Astrocyte (in vitro differentiated cells and primary cell): ENCODE measurements around the gene MORN1. TPM values are rescaled to one million over a fixed set of nuclear protein-coding genes. Genes with fewer than 3 reads are reported as not detected.
A peak's percentile ranks its signal among the peaks of the same experiment; 100 is the strongest.
"Not testable (repeated sequence)": the region's sequence is repeated elsewhere in the genome, so short reads cannot be mapped to it uniquely, and the experiment has no call there.

Source experiments
- DNase-seq: peaks from one replicate; pipeline ENCODE4 v3.0.0-alpha.2; 2010; ENCODE audit warnings: low read depth
- FAIRE-seq: peaks from 2 replicates; lab custom pipeline; 2011; peaks lifted over from hg19 to GRCh38; lab: Jason Lieb, UNC
- H2AFZ ChIP-seq: 2 replicates; pipeline ENCODE4 v1.6.0; 2012; ENCODE audit warnings: low read depth, low read length, inconsistent platforms
- H3K27ac ChIP-seq: 2 replicates; pipeline ENCODE4 v1.5.1; 2011; ENCODE audit warnings: low read depth, low read length, inconsistent platforms
- H3K27me3 ChIP-seq: 2 replicates; pipeline ENCODE4 v1.6.0; 2011; ENCODE audit warnings: low read length, inconsistent platforms; ENCODE audit not compliant: insufficient read depth
- H3K36me3 ChIP-seq: 2 replicates; pipeline ENCODE4 v1.5.1; 2011; ENCODE audit warnings: low read length, inconsistent platforms; ENCODE audit not compliant: insufficient read depth
- H3K4me1 ChIP-seq: 2 replicates; pipeline ENCODE4 v1.5.1; 2011; ENCODE audit warnings: low read length, inconsistent platforms; ENCODE audit not compliant: insufficient read depth
- H3K4me2 ChIP-seq: 2 replicates; pipeline ENCODE4 v1.6.0; 2012; ENCODE audit warnings: low read length, inconsistent platforms
- H3K4me3 ChIP-seq: 2 replicates; pipeline ENCODE4 v1.5.1; 2011; ENCODE audit warnings: low read depth, mild to moderate bottlenecking, low read length, inconsistent platforms; ENCODE audit not compliant: insufficient read depth
- H3K79me2 ChIP-seq: 2 replicates; pipeline ENCODE4 v1.6.0; 2012; ENCODE audit warnings: mild to moderate bottlenecking, low read length, inconsistent platforms; ENCODE audit not compliant: insufficient read depth
- H3K9ac ChIP-seq: 2 replicates; pipeline ENCODE4 v1.6.0; 2012; ENCODE audit warnings: mild to moderate bottlenecking, low read length, inconsistent platforms
- H3K9me3 ChIP-seq: 2 replicates; pipeline ENCODE4 v1.5.1; 2012; ENCODE audit warnings: low read depth, mild to moderate bottlenecking, low read length, inconsistent platforms; ENCODE audit not compliant: insufficient read depth
- H4K20me1 ChIP-seq: 2 replicates; pipeline ENCODE4 v1.6.0; 2012; ENCODE audit warnings: low read length, inconsistent platforms; ENCODE audit not compliant: insufficient read depth
- H3K27ac Mint-ChIP-seq: one replicate; pipeline ENCODE4 v1.8.0; 2021; ENCODE audit warnings: mild to moderate bottlenecking, mixed read lengths; ENCODE audit not compliant: unreplicated experiment
- H3K27me3 Mint-ChIP-seq: one replicate; pipeline ENCODE4 v1.8.0; 2021; ENCODE audit warnings: low read depth, mixed read lengths; ENCODE audit not compliant: unreplicated experiment
- H3K36me3 Mint-ChIP-seq: one replicate; pipeline ENCODE4 v1.8.0; 2021; ENCODE audit warnings: low read depth, mixed read lengths; ENCODE audit not compliant: unreplicated experiment
- H3K4me1 Mint-ChIP-seq: one replicate; pipeline ENCODE4 v1.8.0; 2021; ENCODE audit warnings: low read depth, mixed read lengths; ENCODE audit not compliant: unreplicated experiment
- H3K4me3 Mint-ChIP-seq: one replicate; pipeline ENCODE4 v1.8.0; 2021; ENCODE audit warnings: mild to moderate bottlenecking, moderate library complexity, mixed read lengths; ENCODE audit not compliant: unreplicated experiment
- H3K9me3 Mint-ChIP-seq: one replicate; pipeline ENCODE4 v1.8.0; 2021; ENCODE audit warnings: mild to moderate bottlenecking, mixed read lengths; ENCODE audit not compliant: unreplicated experiment
- EZH2 ChIP-seq: IDR thresholded peaks from 2 replicates; pipeline ENCODE4 v1.6.1; 2012; ENCODE audit warnings: mild to moderate bottlenecking, low read length, inconsistent platforms; ENCODE audit not compliant: insufficient read depth
- total RNA-seq: library from RNA; stranded (reverse); gene quantifications from 2 replicates; pipeline ENCODE4 v1.2.1, GENCODE V29; 2021
- TF ChIP-seq, protein P1 (sequence below): IDR thresholded peaks from 2 replicates; pipeline ENCODE4 v1.5.1; 2011; ENCODE audit warnings: low read depth, mild to moderate bottlenecking, inconsistent platforms, low read length, moderate library complexity; ENCODE audit not compliant: insufficient read depth

MORN1 gene
- total RNA-seq, 1 donor from 2014 or later: 9.2 TPM

DNA sequence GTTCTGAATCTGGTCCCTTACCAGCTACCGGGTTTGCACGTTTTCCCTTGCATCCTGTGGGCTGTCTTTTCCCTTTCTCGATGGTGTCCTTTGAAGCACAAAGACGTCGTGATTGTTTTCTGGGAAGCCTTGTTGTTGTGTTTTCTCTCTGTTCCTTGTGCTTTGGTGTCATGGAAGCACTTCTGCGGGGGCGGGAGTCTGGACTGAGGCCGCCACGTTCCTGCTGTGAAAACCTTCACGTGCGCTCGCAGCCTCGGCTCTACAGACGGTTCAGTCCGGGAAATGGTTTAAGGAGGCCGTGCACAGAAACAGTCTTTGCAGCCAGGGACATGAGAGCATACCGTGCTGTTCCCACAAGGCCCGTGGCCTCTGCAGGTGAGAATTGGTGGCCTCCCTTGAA, 94.7 kb downstream of the MORN1 start:
- no peaks in the 10 kb centered on the region for H3K36me3 ChIP-seq
- no peak for FAIRE-seq
- peak overlapping the region; percentile 33 for H3K9ac ChIP-seq
- H3K4me1 ChIP-seq: peaks cover 39% of the 10 kb centered on the region
- peak overlapping the region; percentile 50 for H3K27ac Mint-ChIP-seq
- peaks cover 98% of the 10 kb centered on the region for H4K20me1 ChIP-seq
- peak overlapping the region; percentile 30 for H3K27ac ChIP-seq
- H3K4me2 ChIP-seq: peak overlapping the region; percentile 45
- H3K9me3 Mint-ChIP-seq: no peaks in the 10 kb centered on the region
- peaks cover 13% of the 10 kb centered on the region for H3K4me1 Mint-ChIP-seq
- H3K79me2 ChIP-seq: peaks cover 100% of the 10 kb centered on the region
- peaks cover 13% of the 10 kb centered on the region for H3K36me3 Mint-ChIP-seq
- H3K9me3 ChIP-seq: no peaks in the 10 kb centered on the region
- H3K27me3 ChIP-seq: no peaks in the 10 kb centered on the region
- no peak for DNase-seq
- H3K27me3 Mint-ChIP-seq: no peaks in the 10 kb centered on the region
- no peak overlapping the region for H3K4me3 ChIP-seq
- TF ChIP-seq, protein P1, sequence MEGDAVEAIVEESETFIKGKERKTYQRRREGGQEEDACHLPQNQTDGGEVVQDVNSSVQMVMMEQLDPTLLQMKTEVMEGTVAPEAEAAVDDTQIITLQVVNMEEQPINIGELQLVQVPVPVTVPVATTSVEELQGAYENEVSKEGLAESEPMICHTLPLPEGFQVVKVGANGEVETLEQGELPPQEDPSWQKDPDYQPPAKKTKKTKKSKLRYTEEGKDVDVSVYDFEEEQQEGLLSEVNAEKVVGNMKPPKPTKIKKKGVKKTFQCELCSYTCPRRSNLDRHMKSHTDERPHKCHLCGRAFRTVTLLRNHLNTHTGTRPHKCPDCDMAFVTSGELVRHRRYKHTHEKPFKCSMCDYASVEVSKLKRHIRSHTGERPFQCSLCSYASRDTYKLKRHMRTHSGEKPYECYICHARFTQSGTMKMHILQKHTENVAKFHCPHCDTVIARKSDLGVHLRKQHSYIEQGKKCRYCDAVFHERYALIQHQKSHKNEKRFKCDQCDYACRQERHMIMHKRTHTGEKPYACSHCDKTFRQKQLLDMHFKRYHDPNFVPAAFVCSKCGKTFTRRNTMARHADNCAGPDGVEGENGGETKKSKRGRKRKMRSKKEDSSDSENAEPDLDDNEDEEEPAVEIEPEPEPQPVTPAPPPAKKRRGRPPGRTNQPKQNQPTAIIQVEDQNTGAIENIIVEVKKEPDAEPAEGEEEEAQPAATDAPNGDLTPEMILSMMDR: no peak
- TF ChIP-seq EZH2: no peak
- no peak overlapping the region for H2AFZ ChIP-seq
- H3K4me3 Mint-ChIP-seq: no peak overlapping the region

DNA sequence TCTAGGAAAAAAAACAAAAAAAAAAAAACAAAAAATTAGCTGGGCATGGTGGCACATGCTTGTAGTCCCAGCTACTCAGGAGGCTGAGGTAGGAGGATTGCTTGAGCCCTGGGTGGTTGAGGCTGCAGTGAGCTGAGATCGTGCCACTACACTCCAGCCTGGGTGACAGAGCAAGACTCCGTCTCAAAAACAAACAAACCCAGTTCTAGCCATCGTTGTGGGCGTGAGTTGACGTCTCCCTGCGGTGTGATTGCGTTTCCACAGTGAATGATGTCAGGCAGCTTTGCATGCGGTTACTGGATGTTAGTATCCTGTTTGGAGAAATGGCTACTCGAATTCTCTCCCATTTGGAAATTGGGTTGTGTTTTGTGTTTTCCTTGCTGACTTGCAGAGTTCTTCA, 95.1 kb downstream of the MORN1 start:
- FAIRE-seq, H3K4me3 Mint-ChIP-seq, H3K27ac Mint-ChIP-seq, H3K36me3 ChIP-seq, H3K9me3 Mint-ChIP-seq, H3K4me3 ChIP-seq, H3K27me3 Mint-ChIP-seq, H3K9me3 ChIP-seq, H2AFZ ChIP-seq, H3K27me3 ChIP-seq: not testable (repeated sequence)
- peaks cover 42% of the 10 kb centered on the region for H3K4me1 ChIP-seq
- H3K9ac ChIP-seq: peak overlapping the region; percentile 33
- peaks cover 14% of the 10 kb centered on the region for H3K4me1 Mint-ChIP-seq
- peaks cover 13% of the 10 kb centered on the region for H3K36me3 Mint-ChIP-seq
- H3K79me2 ChIP-seq: peaks cover 99% of the 10 kb centered on the region
- H4K20me1 ChIP-seq: peaks cover 94% of the 10 kb centered on the region
- H3K27ac ChIP-seq: peak overlapping the region; percentile 30
- H3K4me2 ChIP-seq: peak overlapping the region; percentile 45
- peak; percentile 58 for DNase-seq

DNA sequence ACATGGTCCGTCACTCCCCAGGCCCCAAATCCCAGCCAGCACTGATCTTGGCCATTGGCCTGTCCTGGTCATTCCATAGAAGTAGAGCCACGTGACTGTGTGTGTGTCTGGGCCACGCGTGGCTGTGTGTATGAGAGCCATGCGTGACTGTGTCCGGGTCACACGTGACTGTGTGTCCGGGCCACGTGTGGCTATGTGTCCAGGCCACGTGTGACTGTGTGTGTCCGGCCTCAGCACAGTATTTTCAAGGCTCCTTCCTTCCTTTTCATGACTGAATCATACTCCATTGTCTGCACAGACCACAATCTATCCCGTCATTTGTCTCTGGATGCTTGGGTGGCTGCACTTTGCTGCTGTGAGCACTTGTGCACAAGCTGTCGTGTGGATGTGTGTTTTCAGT, 95.8 kb downstream of the MORN1 start:
- Histone ChIP-seq H3K27ac (no peak overlapping the region), H3K36me3 (no peaks in the 10 kb centered on the region), H3K9me3 (no peaks in the 10 kb centered on the region), H3K9ac (no peak overlapping the region), H2AFZ (no peak overlapping the region), H3K27me3 (no peaks in the 10 kb centered on the region), H3K4me2 (no peak overlapping the region), H4K20me1 (peaks cover 88% of the 10 kb centered on the region), H3K4me3 (no peak overlapping the region), H3K79me2 (peaks cover 95% of the 10 kb centered on the region), H3K4me1 (peaks cover 45% of the 10 kb centered on the region)
- Mint-ChIP-seq H3K4me3 (no peak overlapping the region), H3K36me3 (peaks cover 13% of the 10 kb centered on the region), H3K27me3 (no peaks in the 10 kb centered on the region), H3K4me1 (peaks cover 18% of the 10 kb centered on the region), H3K9me3 (no peaks in the 10 kb centered on the region), H3K27ac (peak overlapping the region; percentile 50)
- FAIRE-seq (no peak), DNase-seq (no peak)
- no peak for TF ChIP-seq EZH2
- TF ChIP-seq, protein P1: no peak
